Mesothelial cell of epicardium (in vitro differentiated cells): ENCODE results near the gene BAZ2B. TPM values are rescaled to one million over a fixed set of nuclear protein-coding genes. Genes with fewer than 3 reads are reported as not detected.

Source experiments
- DNase-seq, 2 experiments: peaks; one replicate each; pipeline ENCODE4 v3.0.0; 2021; ENCODE audit warnings: low spot score in 2 of 2; ENCODE audit not compliant: unreplicated experiment in 2 of 2
- H3K27ac Mint-ChIP-seq: 2 replicates; pipeline ENCODE4 v1.8.0; 2021; ENCODE audit warnings: mixed read lengths
- H3K27me3 Mint-ChIP-seq: 2 replicates; pipeline ENCODE4 v1.8.0; 2021; ENCODE audit warnings: low read depth, mixed read lengths
- H3K36me3 Mint-ChIP-seq: 2 replicates; pipeline ENCODE4 v1.8.0; 2021; ENCODE audit warnings: mixed read lengths
- H3K4me1 Mint-ChIP-seq: 2 replicates; pipeline ENCODE4 v1.8.0; 2021; ENCODE audit warnings: mixed read lengths
- H3K4me3 Mint-ChIP-seq: 2 replicates; pipeline ENCODE4 v1.8.0; 2021; ENCODE audit warnings: mild to moderate bottlenecking, moderate library complexity, mixed read lengths
- H3K9me3 Mint-ChIP-seq: 2 replicates; pipeline ENCODE4 v1.8.0; 2021; ENCODE audit warnings: mixed read lengths
- total RNA-seq: library from RNA; stranded (reverse); gene quantifications from 3 replicates; pipeline ENCODE4 v1.2.1, GENCODE V29; 2021
- TF ChIP-seq, protein P1 (sequence below): fragments of 200-600 bp; sonication (generic); IDR thresholded peaks from one replicate; pipeline ENCODE4 v1.5.0; 2021; ENCODE audit warnings: antibody characterized with exemption; ENCODE audit not compliant: unreplicated experiment

Gene BAZ2B
- total RNA-seq, 1 donor from 2014 or later: 141 TPM

DNA sequence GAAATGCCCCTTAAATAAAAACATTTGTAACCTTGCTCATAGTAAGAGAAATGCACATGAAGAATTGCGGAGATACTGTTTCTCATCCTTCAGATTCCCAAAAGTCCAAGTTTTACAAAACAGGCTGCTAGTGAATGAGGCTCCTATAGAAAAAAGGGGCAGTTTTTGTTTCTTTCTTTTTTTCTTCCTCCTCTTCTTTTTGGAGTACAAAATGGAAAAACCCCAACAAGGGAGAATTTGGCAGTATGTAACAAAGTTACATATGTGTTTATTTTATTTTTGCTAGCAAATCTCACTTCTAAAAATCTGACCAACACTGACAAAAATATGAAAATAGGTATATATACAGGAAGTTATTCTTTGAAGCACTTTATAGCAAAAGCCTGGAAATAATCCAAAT, 7.1 kb upstream of the BAZ2B start:
- H3K27ac Mint-ChIP-seq: no peak overlapping the region
- TF ChIP-seq, protein P1, sequence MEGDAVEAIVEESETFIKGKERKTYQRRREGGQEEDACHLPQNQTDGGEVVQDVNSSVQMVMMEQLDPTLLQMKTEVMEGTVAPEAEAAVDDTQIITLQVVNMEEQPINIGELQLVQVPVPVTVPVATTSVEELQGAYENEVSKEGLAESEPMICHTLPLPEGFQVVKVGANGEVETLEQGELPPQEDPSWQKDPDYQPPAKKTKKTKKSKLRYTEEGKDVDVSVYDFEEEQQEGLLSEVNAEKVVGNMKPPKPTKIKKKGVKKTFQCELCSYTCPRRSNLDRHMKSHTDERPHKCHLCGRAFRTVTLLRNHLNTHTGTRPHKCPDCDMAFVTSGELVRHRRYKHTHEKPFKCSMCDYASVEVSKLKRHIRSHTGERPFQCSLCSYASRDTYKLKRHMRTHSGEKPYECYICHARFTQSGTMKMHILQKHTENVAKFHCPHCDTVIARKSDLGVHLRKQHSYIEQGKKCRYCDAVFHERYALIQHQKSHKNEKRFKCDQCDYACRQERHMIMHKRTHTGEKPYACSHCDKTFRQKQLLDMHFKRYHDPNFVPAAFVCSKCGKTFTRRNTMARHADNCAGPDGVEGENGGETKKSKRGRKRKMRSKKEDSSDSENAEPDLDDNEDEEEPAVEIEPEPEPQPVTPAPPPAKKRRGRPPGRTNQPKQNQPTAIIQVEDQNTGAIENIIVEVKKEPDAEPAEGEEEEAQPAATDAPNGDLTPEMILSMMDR: no peak
- no peak for DNase-seq
- no peaks in the 10 kb centered on the region for H3K27me3 Mint-ChIP-seq
- peaks cover 18% of the 10 kb centered on the region for H3K4me1 Mint-ChIP-seq
- H3K9me3 Mint-ChIP-seq: peaks cover 37% of the 10 kb centered on the region
- H3K36me3 Mint-ChIP-seq: peaks cover 25% of the 10 kb centered on the region
- no peak overlapping the region for H3K4me3 Mint-ChIP-seq

DNA sequence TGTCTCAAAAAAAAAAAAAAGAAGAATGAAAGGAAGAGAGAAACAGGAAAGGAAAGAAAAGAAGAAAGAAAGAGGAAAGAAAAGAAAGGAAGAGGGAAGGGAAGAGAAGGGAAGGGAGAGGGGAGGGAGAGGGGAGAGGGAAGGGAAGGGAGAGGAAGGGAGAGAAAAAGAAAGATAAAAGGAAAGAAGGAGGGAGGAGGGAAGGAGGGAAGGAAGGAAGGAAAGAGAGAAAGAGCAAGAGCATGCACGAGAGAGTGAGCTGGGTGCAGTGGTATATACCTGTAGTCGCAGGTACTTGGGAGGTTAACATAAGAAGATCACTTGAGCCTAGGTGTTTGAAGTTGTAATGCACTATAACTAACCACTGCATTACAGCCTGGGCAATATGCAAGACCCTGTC, 6.6 kb upstream of the BAZ2B start:
- Mint-ChIP-seq H3K27me3 (no peaks in the 10 kb centered on the region), H3K4me3 (no peak overlapping the region)
- TF ChIP-seq, protein P1: no peak

GRCh38 chr2:159620796-159621195, 4.4 kb upstream of the BAZ2B start:
- TF ChIP-seq, protein P1: no peak
- Mint-ChIP-seq H3K27ac (no peak overlapping the region), H3K36me3 (peaks cover 8% of the 10 kb centered on the region), H3K4me3 (no peak overlapping the region), H3K4me1 (peaks cover 29% of the 10 kb centered on the region), H3K27me3 (no peaks in the 10 kb centered on the region), H3K9me3 (peaks cover 10% of the 10 kb centered on the region)
- DNase-seq: no peak

More for the DNA sequence above, 6.6 kb upstream of the BAZ2B start:
- H3K4me1 Mint-ChIP-seq: peaks cover 20% of the 10 kb centered on the region
- H3K9me3 Mint-ChIP-seq: peaks cover 32% of the 10 kb centered on the region
- H3K27ac Mint-ChIP-seq: no peak overlapping the region
- H3K36me3 Mint-ChIP-seq: peaks cover 22% of the 10 kb centered on the region
- no peak for DNase-seq

GRCh38 chr2:159617646-159618045, 1.3 kb upstream of the BAZ2B start:
- peak overlapping the region; percentile 100 for H3K27ac Mint-ChIP-seq
- DNase-seq: no peak
- peaks cover 39% of the 10 kb centered on the region for H3K4me1 Mint-ChIP-seq
- H3K27me3 Mint-ChIP-seq: no peaks in the 10 kb centered on the region
- H3K9me3 Mint-ChIP-seq: no peaks in the 10 kb centered on the region
- H3K36me3 Mint-ChIP-seq: no peaks in the 10 kb centered on the region
- peak overlapping the region; percentile 82 for H3K4me3 Mint-ChIP-seq
- TF ChIP-seq, protein P1: no peak

GRCh38 chr2:159617100-159617499, 752 bp upstream of the BAZ2B start:
- peak overlapping the region; percentile 100 for H3K27ac Mint-ChIP-seq
- no peaks in the 10 kb centered on the region for H3K9me3 Mint-ChIP-seq
- H3K36me3 Mint-ChIP-seq: no peaks in the 10 kb centered on the region
- TF ChIP-seq, protein P1: no peak
- H3K27me3 Mint-ChIP-seq: no peaks in the 10 kb centered on the region
- H3K4me1 Mint-ChIP-seq: peaks cover 40% of the 10 kb centered on the region
- DNase-seq: no peak
- peak overlapping the region; percentile 82 for H3K4me3 Mint-ChIP-seq
